GM21423 (cell line): ENCODE data around the gene PTOV1.
A peak's percentile ranks its signal among the peaks of the same experiment; 100 is the strongest.

Experiments
- ATAC-seq: cut with Tn5 transposase; IDR thresholded peaks from one replicate; pipeline ENCODE4 v1.9.1; 2021; ENCODE audit warnings: mild to moderate bottlenecking, moderate library complexity; ENCODE audit not compliant: unreplicated experiment

PTOV1 gene

GRCh38 chr19:49858088-49858985, 7.4 kb downstream of the PTOV1 start:
- no peak for ATAC-seq

DNA sequence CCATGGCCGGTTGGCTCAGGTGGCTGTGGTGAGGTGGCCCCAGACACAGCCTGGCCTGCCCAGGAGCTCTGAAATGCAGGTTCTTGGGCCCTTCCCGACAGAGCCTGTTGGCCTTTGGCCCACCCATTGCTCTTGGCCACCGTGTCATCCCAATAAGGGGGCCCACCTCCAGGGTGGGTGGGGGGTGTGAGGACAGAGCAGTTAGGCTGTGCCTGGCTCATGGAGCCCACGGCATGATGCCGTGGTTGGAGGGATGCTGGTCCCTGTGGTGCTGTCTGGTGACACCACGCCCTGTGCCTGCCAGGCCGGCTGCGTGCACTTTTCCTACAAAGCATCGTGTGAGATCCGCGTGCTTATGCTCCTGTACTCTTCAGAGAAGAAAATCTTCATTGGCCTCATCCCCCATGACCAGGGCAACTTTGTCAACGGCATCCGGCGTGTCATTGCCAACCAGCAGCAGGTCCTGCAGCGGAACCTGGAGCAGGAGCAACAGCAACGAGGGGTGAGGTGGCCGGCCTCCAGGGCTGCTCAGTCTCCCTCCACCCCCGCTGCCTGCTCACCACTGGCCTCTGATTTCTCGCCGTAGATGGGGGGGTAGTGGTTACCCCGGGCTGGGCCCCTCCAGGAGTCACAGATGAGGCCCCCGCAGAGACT, 8.8 kb downstream of the PTOV1 start:
- no peak for ATAC-seq

GRCh38 chr19:49860336-49861102, 9.6 kb downstream of the PTOV1 start:
- ATAC-seq: no peak

GRCh38 chr19:49861107-49861506, 10.1 kb downstream of the PTOV1 start:
- no peak for ATAC-seq

- ATAC-seq: no peak
Measured at GRCh38 chr19:49861541-49862378, 10.8 kb downstream of the PTOV1 start.

DNA sequence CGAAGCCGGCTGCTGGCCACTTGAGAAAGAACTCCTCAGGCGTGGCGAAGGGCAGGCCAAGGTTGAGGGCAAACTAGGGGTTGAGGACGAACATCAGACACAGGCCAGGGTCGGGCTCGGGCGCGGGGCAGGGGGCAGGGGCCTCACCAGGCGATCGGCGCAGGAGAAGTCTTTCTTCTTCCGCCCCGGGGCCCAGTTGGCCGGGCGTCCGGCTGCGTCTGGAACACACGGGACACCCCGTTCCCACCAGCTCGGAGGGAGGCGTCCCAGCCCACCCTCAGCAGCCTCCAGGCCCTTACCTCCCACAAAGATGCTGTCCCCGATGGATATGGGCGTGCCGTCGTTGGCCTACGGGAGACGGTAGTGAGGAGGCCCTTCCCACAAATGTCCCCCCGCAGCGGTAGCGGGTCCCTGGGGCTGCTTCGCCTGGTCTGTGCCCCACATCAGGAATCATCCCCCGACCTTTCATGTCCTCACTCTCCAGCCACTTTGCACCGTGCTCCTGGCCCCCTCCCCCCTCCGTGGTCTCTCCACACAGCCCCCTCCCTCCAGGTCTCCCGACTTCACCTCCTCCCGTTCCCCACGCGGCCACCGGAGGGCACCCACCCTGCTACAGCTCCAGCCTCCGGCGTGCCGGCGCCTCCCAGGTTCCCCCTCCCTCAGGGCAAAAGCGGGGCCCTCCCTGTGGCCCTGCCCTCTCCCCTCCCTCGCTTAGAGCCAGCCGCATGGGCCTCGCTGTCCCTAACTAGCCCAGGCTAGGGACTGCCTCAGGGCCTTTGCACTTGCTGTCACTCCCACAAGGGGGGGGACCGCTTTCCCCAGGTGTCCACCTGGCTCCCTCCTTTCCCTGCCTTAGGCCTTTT, 11.7 kb downstream of the PTOV1 start:
- no peak for ATAC-seq

GRCh38 chr19:49863254-49863934, 12.4 kb downstream of the PTOV1 start:
- no peak for ATAC-seq

- ATAC-seq: no peak
Measured at GRCh38 chr19:49863935-49864320, 13.0 kb downstream of the PTOV1 start.

DNA sequence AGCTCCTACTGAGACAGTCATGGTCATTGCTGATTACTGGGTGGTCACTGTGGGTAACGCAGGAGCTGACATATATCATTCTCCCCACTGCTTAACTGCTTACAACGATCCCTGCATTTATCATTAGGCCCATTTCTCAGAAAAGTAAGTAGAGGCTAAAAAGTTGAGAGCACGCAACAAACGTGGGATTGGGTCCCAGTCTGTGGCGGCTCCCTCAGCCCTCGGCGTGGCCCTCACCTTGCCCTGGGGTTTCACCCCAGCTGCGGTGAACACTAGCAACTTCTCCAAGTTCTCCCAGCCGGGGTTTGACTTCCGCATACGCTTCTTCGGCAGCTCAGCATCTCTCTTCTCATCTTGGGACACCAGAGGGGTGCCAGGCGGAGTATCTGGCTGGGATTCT, 13.9 kb downstream of the PTOV1 start:
- no peak for ATAC-seq

GRCh38 chr19:49866933-49867782, 16.2 kb downstream of the PTOV1 start, which contains the start of gene PNKP:
PNKP (minus strand) TSS chr19:49867576; CDS start chr19:49867204, 372 bp downstream.
- ATAC-seq: peak; percentile 33

GRCh38 chr19:49869009-49869483, 18.1 kb downstream of the PTOV1 start:
- peak; percentile 2 for ATAC-seq

DNA sequence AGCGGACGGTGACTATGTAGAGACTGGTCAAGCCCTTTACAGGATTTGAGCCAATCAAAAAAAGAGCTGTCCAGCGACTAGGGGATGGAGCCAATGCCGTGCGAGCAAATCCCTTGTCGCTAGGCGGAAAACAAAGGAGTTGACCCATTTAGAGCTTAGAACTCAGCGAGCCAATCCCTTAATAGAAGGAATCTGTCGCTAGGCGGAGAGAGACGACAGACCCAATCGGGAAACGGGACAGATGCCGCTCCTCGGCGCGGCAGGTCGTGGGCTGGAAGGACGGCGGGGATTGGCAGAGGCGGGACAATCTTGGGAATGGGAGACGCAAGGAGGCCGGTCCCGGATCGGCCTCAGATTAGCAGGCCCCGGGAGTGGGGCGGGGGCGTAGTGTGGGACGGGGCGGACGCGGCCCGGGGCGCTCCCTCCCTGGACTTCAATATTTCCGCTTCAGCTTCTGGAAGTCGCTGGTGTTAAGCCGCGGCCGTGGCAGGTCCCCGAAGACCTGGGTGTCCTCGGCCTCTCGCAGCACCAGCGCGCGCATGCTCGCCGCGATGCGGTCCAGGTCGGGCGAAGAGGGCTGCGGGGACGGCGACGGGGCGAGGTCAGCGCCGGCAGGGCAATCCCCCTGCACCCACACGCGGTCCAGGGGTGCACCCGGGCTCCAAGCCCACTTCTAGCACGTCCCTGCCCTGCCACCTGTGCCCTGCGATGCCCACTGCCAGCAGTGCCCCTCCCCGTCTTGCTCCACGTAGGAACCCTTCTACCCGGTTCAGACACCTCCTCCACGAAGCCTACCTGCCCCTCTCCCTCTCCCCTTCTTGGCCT, 18.7 kb downstream of the PTOV1 start:
- ATAC-seq: peak; percentile 65

DNA sequence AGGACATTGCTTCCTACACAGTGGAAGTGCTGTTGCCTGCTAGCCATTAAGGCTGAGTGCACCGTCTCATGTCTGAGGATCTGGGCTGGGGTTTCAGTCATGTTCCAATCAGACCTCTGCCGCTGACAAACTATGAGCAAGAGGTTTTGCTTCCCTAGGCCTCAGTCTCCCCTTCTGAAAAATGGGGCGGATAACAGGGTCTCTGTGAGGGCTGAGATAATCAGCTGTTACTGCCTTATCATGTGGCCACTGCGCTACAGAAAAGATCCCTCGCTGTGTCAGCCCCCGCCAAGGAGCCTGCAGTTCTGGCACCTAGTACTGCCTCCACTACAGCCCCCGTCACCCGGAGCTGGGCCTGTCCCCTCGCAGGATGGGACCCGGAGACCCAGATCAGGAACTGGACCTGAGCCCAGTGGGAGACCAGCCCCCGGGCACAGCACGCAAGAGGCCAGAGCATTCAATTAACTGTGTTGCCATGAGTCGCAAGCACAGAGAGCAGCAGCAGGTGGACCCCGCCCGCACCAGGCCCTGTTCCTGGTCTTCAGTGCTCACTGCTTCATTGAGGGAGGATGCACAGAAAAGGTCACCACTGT, 19.4 kb downstream of the PTOV1 start:
- no peak for ATAC-seq

DNA sequence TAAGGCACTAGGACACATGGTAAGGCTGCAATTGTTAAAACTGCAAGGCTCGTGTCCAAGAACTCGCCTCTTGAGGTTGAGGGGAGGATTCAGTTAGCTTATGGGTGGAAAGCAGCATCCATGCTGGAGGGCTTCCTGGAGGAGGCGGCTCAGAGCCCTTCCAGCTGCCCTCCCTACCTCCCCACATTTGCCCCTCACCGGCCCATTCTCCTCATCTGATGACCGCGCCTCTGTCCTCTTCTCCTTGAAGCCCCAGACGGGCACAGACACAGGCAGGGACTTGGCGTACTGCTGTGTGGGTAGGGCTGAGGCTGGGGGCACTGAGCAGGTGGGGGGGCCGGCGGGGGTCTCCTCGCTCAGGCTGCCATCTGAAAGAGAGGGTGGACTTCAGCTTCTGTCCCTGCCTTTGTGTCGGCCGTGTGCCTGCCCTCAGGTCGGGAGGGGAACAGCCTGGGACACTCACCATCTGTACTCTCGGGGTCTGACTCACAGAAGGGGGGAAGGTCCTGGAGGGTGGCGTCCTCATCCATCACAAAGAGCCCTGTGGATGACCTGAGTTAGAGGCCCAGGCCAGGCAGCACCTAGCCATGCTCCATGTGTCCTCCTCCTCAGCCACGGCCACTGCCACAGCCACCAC, 20.5 kb downstream of the PTOV1 start:
- ATAC-seq: no peak

GRCh38 chr19:49872245-49873128, 21.5 kb downstream of the PTOV1 start:
- ATAC-seq: no peak
